IMR-90 (cell line): Measurements from ENCODE around the gene PHKB. TPM values are rescaled to one million over a fixed set of nuclear protein-coding genes. Genes with fewer than 3 reads are reported as not detected.

ENCODE experiments used
- ATAC-seq: fragments of 200-7000 bp; cut with Tn5 transposase; 2 replicates; pipeline ENCODE4 v1.9.1; 2020; ENCODE audit warnings: low read depth, mild to moderate bottlenecking, moderate library complexity
- BruUV-seq: library from RNA; stranded (reverse); fragments of 400-500 nt; replicated peaks from 2 replicates; lab custom pipeline; 2021; lab: Mats Ljungman, UMichigan
- CTCF ChIA-PET: fragments of 300-600 bp; formaldehyde crosslinking; extraction: SDS; loops from one replicate; lab custom pipeline; 2021; ENCODE audit warnings: antibody characterized with exemption; lab: Yijun Ruan, JAX
- POLR2A ChIA-PET: fragments of 300-600 bp; sonication (Branson Sonifier 250); formaldehyde crosslinking; loops from one replicate; lab custom pipeline; 2022; ENCODE audit warnings: antibody characterized with exemption; ENCODE audit not compliant: unreplicated experiment; lab: Charles Lee
- DNase-seq: peaks from one replicate; pipeline ENCODE4 v3.0.0; 2013
- H2AFZ ChIP-seq: replicated peaks from 2 replicates; pipeline ENCODE3; 2013; ENCODE audit warnings: low read length, mild to moderate bottlenecking; ENCODE audit not compliant: poor library complexity
- H2AK5ac ChIP-seq: 2 replicates; pipeline ENCODE4 v1.6.1; 2013; ENCODE audit warnings: low read depth, low read length, inconsistent platforms
- H2AK9ac ChIP-seq: replicated peaks from 2 replicates; pipeline ENCODE3; 2013; ENCODE audit warnings: mild to moderate bottlenecking, low read depth, low read length, moderate library complexity; ENCODE audit not compliant: poor library complexity
- H2BK120ac ChIP-seq: 2 replicates; pipeline ENCODE4 v1.6.1; 2013; ENCODE audit warnings: low read depth, low read length, inconsistent platforms
- H2BK15ac ChIP-seq: 3 replicates; pipeline ENCODE4 v1.6.1; 2013; ENCODE audit warnings: low read depth, low read length, inconsistent platforms
- H2BK20ac ChIP-seq: 2 replicates; pipeline ENCODE4 v1.6.1; 2013; ENCODE audit warnings: low read depth, mild to moderate bottlenecking, inconsistent platforms, low read length, moderate library complexity
- H2BK5ac ChIP-seq: 2 replicates; pipeline ENCODE4 v1.6.1; 2013; ENCODE audit warnings: mild to moderate bottlenecking, low read depth, low read length, inconsistent platforms; ENCODE audit not compliant: poor library complexity, severe bottlenecking
- H3K14ac ChIP-seq: replicated peaks from 2 replicates; pipeline ENCODE4 v1.6.1; 2013; ENCODE audit warnings: low read depth, low read length, inconsistent platforms
- H3K18ac ChIP-seq: 2 replicates; pipeline ENCODE4 v1.6.1; 2013; ENCODE audit warnings: low read depth, low read length, control low read depth
- H3K23ac ChIP-seq: 2 replicates; pipeline ENCODE4 v1.6.1; 2013; ENCODE audit warnings: low read depth, low read length, inconsistent platforms
- H3K27ac ChIP-seq: 2 replicates; pipeline ENCODE4 v1.5.1; 2013; ENCODE audit warnings: mild to moderate bottlenecking, control low read depth, low read length; ENCODE audit not compliant: insufficient read depth
- H3K27me3 ChIP-seq: 2 replicates; pipeline ENCODE4 v1.6.1; 2013; ENCODE audit warnings: low read length; ENCODE audit not compliant: control insufficient read depth, insufficient read depth
- H3K36me3 ChIP-seq: 2 replicates; pipeline ENCODE4 v1.6.1; 2013; ENCODE audit warnings: low read length, mixed read lengths; ENCODE audit not compliant: control insufficient read depth, insufficient read depth
- H3K4ac ChIP-seq: 2 replicates; pipeline ENCODE4 v1.6.1; 2013; ENCODE audit warnings: low read depth, low read length, inconsistent platforms
- H3K4me1 ChIP-seq: 2 replicates; pipeline ENCODE4 v1.6.1; 2013; ENCODE audit warnings: low read length, mixed read lengths; ENCODE audit not compliant: control insufficient read depth, insufficient read depth
- H3K4me2 ChIP-seq: 2 replicates; pipeline ENCODE4 v1.6.1; 2013; ENCODE audit warnings: low read depth, mild to moderate bottlenecking, control low read depth, low read length, moderate library complexity
- H3K4me3 ChIP-seq: 2 replicates; pipeline ENCODE4 v1.5.1; 2013; ENCODE audit warnings: low read depth, mild to moderate bottlenecking, control low read depth, low read length, moderate library complexity; ENCODE audit not compliant: insufficient read depth
- H3K56ac ChIP-seq: 2 replicates; pipeline ENCODE4 v1.6.1; 2013; ENCODE audit warnings: low read length, inconsistent platforms; ENCODE audit not compliant: insufficient read depth; ENCODE audit errors: extremely low read depth
- H3K79me1 ChIP-seq, 2 experiments: 2 replicates each; pipeline ENCODE4 v1.6.1; 2013; ENCODE audit warnings: low read length in 2 of 2, inconsistent platforms in 1 of 2, low read depth in 1 of 2
- H3K9ac ChIP-seq: 2 replicates; pipeline ENCODE4 v1.6.1; 2013; ENCODE audit warnings: low read depth, low read length, control low read depth
- H3K9me1 ChIP-seq: 2 replicates; pipeline ENCODE4 v1.6.1; 2013; ENCODE audit warnings: low read length, inconsistent platforms; ENCODE audit not compliant: insufficient read depth
- H3K9me3 ChIP-seq: 2 replicates; pipeline ENCODE4 v1.6.1; 2013; ENCODE audit warnings: low read length; ENCODE audit not compliant: control insufficient read depth, insufficient read depth
- H4K20me1 ChIP-seq: 2 replicates; pipeline ENCODE4 v1.6.1; 2013; ENCODE audit warnings: low read length, inconsistent platforms; ENCODE audit not compliant: insufficient read depth
- H4K5ac ChIP-seq: 2 replicates; pipeline ENCODE4 v1.6.1; 2013; ENCODE audit warnings: mild to moderate bottlenecking, low read depth, low read length, control low read depth
- H4K8ac ChIP-seq, 2 experiments: 2 replicates each; pipeline ENCODE4 v1.6.1; 2013; ENCODE audit warnings: low read depth in 2 of 2, low read length in 2 of 2, control low read depth in 1 of 2, inconsistent platforms in 1 of 2
- H4K91ac ChIP-seq: 2 replicates; pipeline ENCODE4 v1.6.1; 2013; ENCODE audit warnings: low read depth, low read length, inconsistent platforms; ENCODE audit not compliant: insufficient read depth
- CEBPB ChIP-seq: IDR thresholded peaks from 2 replicates; pipeline ENCODE4 v1.6.1; 2012; ENCODE audit warnings: low read depth, low read length, improper control_type of control experiment
- FOS ChIP-seq: fragments of 150-350 bp; IDR thresholded peaks from 2 replicates; pipeline ENCODE4 v1.6.1; 2016; ENCODE audit warnings: low read depth, low read length
- MAFK ChIP-seq: IDR thresholded peaks from 2 replicates; pipeline ENCODE4 v1.6.1; 2012; ENCODE audit warnings: low read depth, low read length, improper control_type of control experiment
- MXI1 ChIP-seq: IDR thresholded peaks from 2 replicates; pipeline ENCODE4 v1.6.1; 2012; ENCODE audit warnings: low read depth, mild to moderate bottlenecking, low read length, moderate library complexity, borderline replicate concordance
- NFE2L2 ChIP-seq: fragments of 150-350 bp; IDR thresholded peaks from 2 replicates; pipeline ENCODE4 v1.6.1; 2016; ENCODE audit warnings: low read depth, mild to moderate bottlenecking, low read length
- POLR2A ChIP-seq: IDR thresholded peaks from 2 replicates; pipeline ENCODE4 v1.6.1; 2012; ENCODE audit warnings: mild to moderate bottlenecking, low read depth, low read length
- WGBS, 2 experiments: methylation state at CpG; one replicate each; pipeline versions ENCODE4 v1.1.5 to v1.1.7; 2013; ENCODE audit warnings: missing lambda C conversion rate in 2 of 2; ENCODE audit not compliant: insufficient read length in 1 of 2; ENCODE audit errors: extremely low coverage in 2 of 2; 5-methylcytosine and 5-hydroxymethylcytosine counted together
- dilution Hi-C: fragments of 300-500 bp; cut with HindIII; formaldehyde crosslinking; loops from one replicate; pipeline ENCODE4 v1.14.3; 2018; ENCODE audit warnings: low sequenced_read_pairs; ENCODE audit not compliant: unreplicated experiment
- in situ Hi-C: fragments of 300-500 bp; cut with MboI; formaldehyde crosslinking; loops from 3 replicates; pipeline ENCODE4 v1.14.3; 2019; ENCODE audit warnings: low sequenced_read_pairs, inconsistent platforms, mixed read lengths
- intact Hi-C: fragments of 100-400 bp; cut with micrococcal nuclease; formaldehyde crosslinking; loops from 2 replicates; pipeline ENCODE4 v1.10.0; 2022
- polyA plus RNA-seq, 3 experiments: library from polyadenylated mRNA; depleted of rRNA; stranded (reverse); fragments of >200 nt; gene quantifications; 2 replicates each; pipeline ENCODE4 v1.2.3, GENCODE V29; 2012; ENCODE audit warnings: low replicate concordance in 1 of 3
- total RNA-seq: library from RNA; depleted of rRNA; stranded (reverse); fragments of >200 nt; gene quantifications from 2 replicates; pipeline ENCODE4 v1.2.3, GENCODE V29; 2012

Gene PHKB
- total and polyA plus RNA-seq, 2 of the 4 experiments (the other 2 are of a cell fraction): 24.2 to 58.6 TPM

- peak overlapping the region; percentile 69 for H2AK9ac ChIP-seq
- peaks cover 2% of the 10 kb centered on the region for H3K36me3 ChIP-seq
- peak overlapping the region; percentile 33 for H4K5ac ChIP-seq
- ChIA-PET CTCF (interaction anchor here (0.6 kb wide), 1 partner anchor 187 kb away, joined by 3 read pairs; no protein-coding TSS in a partner anchor), POLR2A (interaction anchor here (0.6 to 1.5 kb wide), 4 partner anchors 9 to 293 kb away, joined by 3 to 5 read pairs (median 3); no protein-coding TSS in a partner anchor)
- H3K4ac ChIP-seq: peak overlapping the region; percentile 72
- in situ Hi-C loops (loop anchor here (25.0 kb wide), 1 partner anchor 701 kb away; the partner anchor contains the start of gene ABCC12), dilution Hi-C loops (no loop called here), intact Hi-C loops (loop anchor here (1.0 to 10.0 kb wide), 6 partner anchors 273 to 703 kb away; partner anchors contain the start of gene NETO2)
- peak; percentile 13 for ATAC-seq
- H4K91ac ChIP-seq: peak overlapping the region; percentile 38; the same call in 1 of the 2 replicates
- H3K23ac ChIP-seq: peak overlapping the region; percentile 39; the same call in 1 of the 2 replicates
- peak overlapping the region; percentile 70 for H3K9ac ChIP-seq
- BruUV-seq: no TSS peak
- peak overlapping the region; percentile 3; the same call in 1 of the 2 replicates for H2AK5ac ChIP-seq
- peak overlapping the region; percentile 84 for H3K4me3 ChIP-seq
- peaks cover 9% of the 10 kb centered on the region for H3K9me1 ChIP-seq
- peaks cover 28 to 54% of the 10 kb centered on the region in 2 experiments for H3K79me1 ChIP-seq
- no peak overlapping the region for H2BK20ac ChIP-seq
- H2BK120ac ChIP-seq: peak overlapping the region; percentile 37
- H3K14ac ChIP-seq: peak overlapping the region; percentile 32
- WGBS, 2 experiments: 25% methylated on average over 5 of the region's 17 CpGs; no CpG with 5 or more reads in 1 of the 2 experiments
- peaks cover 4% of the 10 kb centered on the region; the same call in 1 of the 2 replicates for H3K4me1 ChIP-seq
- peak overlapping the region; percentile 33 for H2BK5ac ChIP-seq
- H3K27ac ChIP-seq: peak overlapping the region; percentile 87
- H4K20me1 ChIP-seq: no peaks in the 10 kb centered on the region; the same call in 1 of the 2 replicates
- no peaks in the 10 kb centered on the region for H3K9me3 ChIP-seq
- peak overlapping the region; percentile 94 for H2AFZ ChIP-seq
- peak; percentile 48 for DNase-seq
- TF ChIP-seq MXI1: no peak
- TF ChIP-seq FOS: no peak
- TF ChIP-seq MAFK: peak; percentile 62
- TF ChIP-seq CEBPB: no peak
- TF ChIP-seq POLR2A: no peak
- TF ChIP-seq NFE2L2: peak; percentile 69
- H4K8ac ChIP-seq: peak overlapping the region; percentile 77 to 98
- H3K4me2 ChIP-seq: peak overlapping the region; percentile 96
- no peaks in the 10 kb centered on the region for H3K27me3 ChIP-seq
- H3K56ac ChIP-seq: peak overlapping the region; percentile 64
- peak overlapping the region; percentile 49; the same call in 1 of the 3 replicates for H2BK15ac ChIP-seq
- H3K18ac ChIP-seq: peak overlapping the region; percentile 11; the same call in 1 of the 2 replicates
Measured at GRCh38 chr16:47461598-47462266, 601 bp downstream of the PHKB start.
